ENCODE data around the gene ABCC11.

Gene ABCC11

GRCh38 chr16:48180868-48181480 lies 66.4 kb downstream of the ABCC11 start:
- H3K9me3 ChIP-seq (ENCODE audit: severe bottlenecking), result no peaks in the 10 kb centered on the region
- DNase-seq (ENCODE audit: low spot score), result no peak
- H3K4me1 ChIP-seq (ENCODE audit: insufficient read depth, poor library complexity, severe bottlenecking), result peaks cover 3% of the 10 kb centered on the region
- no peak for TF ChIP-seq CTCF (IDR thresholded peaks at IDR 0.05; ENCODE audit: poor library complexity, severe bottlenecking)
- ATAC-seq (ENCODE audit: low read depth), result no peak
- no peak overlapping the region for H3K27ac ChIP-seq (ENCODE audit: poor library complexity, severe bottlenecking)
- H3K4me3 ChIP-seq (ENCODE audit: severe bottlenecking), result no peak overlapping the region
- H3K27me3 ChIP-seq (ENCODE audit: insufficient read depth, poor library complexity, severe bottlenecking), result no peaks in the 10 kb centered on the region
- H3K36me3 ChIP-seq (ENCODE audit: low read depth), result no peaks in the 10 kb centered on the region

DNA sequence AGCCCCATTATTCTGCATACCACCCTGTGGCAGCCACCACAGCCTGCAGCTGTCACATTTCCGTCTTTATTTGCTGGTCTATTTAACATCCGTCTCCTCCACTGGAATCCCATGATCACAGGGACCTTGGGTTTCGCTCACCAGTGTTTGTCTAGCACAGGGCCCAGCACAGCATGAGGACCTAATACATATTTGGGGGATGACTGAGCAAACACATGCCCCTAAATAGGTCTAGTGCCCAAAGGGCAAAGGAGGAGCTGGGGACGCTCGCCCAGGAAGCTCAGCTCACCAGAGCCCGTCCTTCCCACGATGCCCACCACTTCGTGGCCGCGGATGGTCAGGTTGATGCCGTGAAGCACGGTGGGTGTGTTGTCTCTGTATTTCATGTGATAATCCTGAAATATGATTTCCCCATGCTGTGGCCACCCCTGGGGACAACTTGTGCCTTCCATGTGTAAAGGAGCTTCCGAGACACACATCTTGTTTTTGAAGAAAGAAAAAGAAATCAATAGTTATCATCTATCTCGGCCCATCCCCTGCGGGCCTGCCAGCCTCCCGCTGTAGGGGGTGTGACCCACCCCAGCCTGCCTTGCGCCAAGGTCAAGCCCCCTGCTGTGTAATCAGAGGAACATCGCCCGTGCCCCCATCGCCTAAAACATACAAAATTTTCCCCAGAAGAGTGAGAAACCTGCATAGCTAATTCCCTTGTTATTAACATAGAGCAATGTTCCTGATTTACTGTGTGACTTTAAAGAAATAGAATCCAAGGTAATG lies 70.5 kb downstream of the ABCC11 start:
- Histone ChIP-seq H3K4me1 (ENCODE audit: insufficient read depth, poor library complexity, severe bottlenecking) (peaks cover 2% of the 10 kb centered on the region), H3K9me3 (ENCODE audit: severe bottlenecking) (no peaks in the 10 kb centered on the region), H3K36me3 (ENCODE audit: low read depth) (no peaks in the 10 kb centered on the region), H3K27me3 (ENCODE audit: insufficient read depth, poor library complexity, severe bottlenecking) (no peaks in the 10 kb centered on the region), H3K4me3 (ENCODE audit: severe bottlenecking) (no peak overlapping the region), H3K27ac (ENCODE audit: poor library complexity, severe bottlenecking) (no peak overlapping the region)
- ATAC-seq (ENCODE audit: low read depth), result no peak
- no peak for TF ChIP-seq CTCF (IDR thresholded peaks at IDR 0.05; ENCODE audit: poor library complexity, severe bottlenecking)
- DNase-seq (ENCODE audit: low spot score), result no peak

- Histone ChIP-seq H3K27me3 (ENCODE audit: insufficient read depth, poor library complexity, severe bottlenecking) (no peaks in the 10 kb centered on the region), H3K4me1 (ENCODE audit: insufficient read depth, poor library complexity, severe bottlenecking) (no peaks in the 10 kb centered on the region), H3K9me3 (ENCODE audit: severe bottlenecking) (no peaks in the 10 kb centered on the region), H3K27ac (ENCODE audit: poor library complexity, severe bottlenecking) (no peak overlapping the region), H3K4me3 (ENCODE audit: severe bottlenecking) (no peak overlapping the region), H3K36me3 (ENCODE audit: low read depth) (no peaks in the 10 kb centered on the region)
- TF ChIP-seq CTCF (IDR thresholded peaks at IDR 0.05; ENCODE audit: poor library complexity, severe bottlenecking), result no peak
- DNase-seq (ENCODE audit: low spot score) (no peak), ATAC-seq (ENCODE audit: low read depth) (no peak)
Measured at GRCh38 chr16:48173889-48174288, 73.5 kb downstream of the ABCC11 start.

- no peaks in the 10 kb centered on the region for H3K4me1 ChIP-seq (ENCODE audit: insufficient read depth, poor library complexity, severe bottlenecking)
- no peak for TF ChIP-seq CTCF (IDR thresholded peaks at IDR 0.05; ENCODE audit: poor library complexity, severe bottlenecking)
- H3K36me3 ChIP-seq (ENCODE audit: low read depth), result no peaks in the 10 kb centered on the region
- no peak overlapping the region for H3K4me3 ChIP-seq (ENCODE audit: severe bottlenecking)
- no peaks in the 10 kb centered on the region for H3K27me3 ChIP-seq (ENCODE audit: insufficient read depth, poor library complexity, severe bottlenecking)
- no peak for DNase-seq (ENCODE audit: low spot score)
- no peak for ATAC-seq (ENCODE audit: low read depth)
- no peaks in the 10 kb centered on the region for H3K9me3 ChIP-seq (ENCODE audit: severe bottlenecking)
- H3K27ac ChIP-seq (ENCODE audit: poor library complexity, severe bottlenecking), result no peak overlapping the region
Measured at GRCh38 chr16:48172682-48173081, 74.7 kb downstream of the ABCC11 start.

- Histone ChIP-seq H3K4me3 (ENCODE audit: severe bottlenecking) (no peak overlapping the region), H3K4me1 (ENCODE audit: insufficient read depth, poor library complexity, severe bottlenecking) (peaks cover 13% of the 10 kb centered on the region), H3K36me3 (ENCODE audit: low read depth) (no peaks in the 10 kb centered on the region), H3K27me3 (ENCODE audit: insufficient read depth, poor library complexity, severe bottlenecking) (no peaks in the 10 kb centered on the region), H3K9me3 (ENCODE audit: severe bottlenecking) (no peaks in the 10 kb centered on the region), H3K27ac (ENCODE audit: poor library complexity, severe bottlenecking) (no peak overlapping the region)
- DNase-seq (ENCODE audit: low spot score) (no peak), ATAC-seq (ENCODE audit: low read depth) (no peak)
- TF ChIP-seq CTCF (IDR thresholded peaks at IDR 0.05; ENCODE audit: poor library complexity, severe bottlenecking), result no peak
Measured at GRCh38 chr16:48169896-48170295, 77.4 kb downstream of the ABCC11 start.
